Measurements from ENCODE around the gene HAPSTR1.
"Not testable (repeated sequence)": the region's sequence is repeated elsewhere in the genome, so short reads cannot be mapped to it uniquely, and the experiment has no call there.

HAPSTR1 gene

GRCh38 chr16:9071377-9071776 lies 20.1 kb upstream of the HAPSTR1 start:
- no peak for DNase-seq (ENCODE audit: low read depth)

- DNase-seq (ENCODE audit: low read depth): no peak
These were observed 18.6 kb upstream of the HAPSTR1 start for GRCh38 chr16:9072806-9073341.

GRCh38 chr16:9075299-9076071 lies 16.0 kb upstream of the HAPSTR1 start:
- no peak for DNase-seq (ENCODE audit: low read depth)

- DNase-seq (ENCODE audit: low read depth): no peak
These were observed 14.2 kb upstream of the HAPSTR1 start for GRCh38 chr16:9077091-9077809.

GRCh38 chr16:9078467-9079429 lies 12.7 kb upstream of the HAPSTR1 start:
- DNase-seq (ENCODE audit: low read depth): not testable (repeated sequence)

GRCh38 chr16:9079430-9079812 lies 12.0 kb upstream of the HAPSTR1 start:
- no peak for DNase-seq (ENCODE audit: low read depth)

- no peak for DNase-seq (ENCODE audit: low read depth)
These were observed 10.3 kb upstream of the HAPSTR1 start for GRCh38 chr16:9081158-9081557.

GRCh38 chr16:9081843-9082242 lies 9.6 kb upstream of the HAPSTR1 start:
- no peak for DNase-seq (ENCODE audit: low read depth)

- no peak for DNase-seq (ENCODE audit: low read depth)
These were observed 9.0 kb upstream of the HAPSTR1 start for GRCh38 chr16:9082422-9082821.

- not testable (repeated sequence) for DNase-seq (ENCODE audit: low read depth)
These were observed 3.7 kb upstream of the HAPSTR1 start for GRCh38 chr16:9087733-9088132.

- DNase-seq (ENCODE audit: low read depth): no peak
These were observed 2.6 kb upstream of the HAPSTR1 start for GRCh38 chr16:9088848-9089247.

GRCh38 chr16:9089660-9090059 lies 1.8 kb upstream of the HAPSTR1 start:
- DNase-seq (ENCODE audit: low read depth): no peak

- DNase-seq (ENCODE audit: low read depth): no peak
These were observed 1.1 kb upstream of the HAPSTR1 start for GRCh38 chr16:9090101-9090959.

GRCh38 chr16:9091867-9092281 lies 430 bp downstream of the HAPSTR1 start:
- DNase-seq (ENCODE audit: low read depth): no peak

GRCh38 chr16:9092282-9092977 lies 986 bp downstream of the HAPSTR1 start:
- DNase-seq (ENCODE audit: low read depth): no peak

- no peak for DNase-seq (ENCODE audit: low read depth)
These were observed 1.5 kb downstream of the HAPSTR1 start for GRCh38 chr16:9092978-9093344.

- no peak for DNase-seq (ENCODE audit: low read depth)
These were observed 2.8 kb downstream of the HAPSTR1 start for GRCh38 chr16:9094011-9094846.

- no peak for DNase-seq (ENCODE audit: low read depth)
These were observed 3.7 kb downstream of the HAPSTR1 start for GRCh38 chr16:9095171-9095570.

- DNase-seq (ENCODE audit: low read depth): no peak
These were observed 4.4 kb downstream of the HAPSTR1 start for GRCh38 chr16:9095656-9096397.
